ENCODE results near the gene BCL11B.

- peak; percentile 57 for TF ChIP-seq CTCF (IDR thresholded peaks at IDR 0.05; ENCODE audit: low read depth, low read length, missing input control)
- peak; percentile 38 to 65 for TF ChIP-seq RAD21 (IDR thresholded peaks at IDR 0.05)
- no peak for TF ChIP-seq ATF3 (IDR thresholded peaks at IDR 0.05)
- no peak for TF ChIP-seq REST (IDR thresholded peaks at IDR 0.05)
- no peak for TF ChIP-seq SP1 (IDR thresholded peaks at IDR 0.05)
- TF ChIP-seq EGR1 (IDR thresholded peaks at IDR 0.05; ENCODE audit: low read depth in 2 of 2): no peak
- TF ChIP-seq YY1 (IDR thresholded peaks at IDR 0.05): no peak
- TF ChIP-seq, protein P1, sequence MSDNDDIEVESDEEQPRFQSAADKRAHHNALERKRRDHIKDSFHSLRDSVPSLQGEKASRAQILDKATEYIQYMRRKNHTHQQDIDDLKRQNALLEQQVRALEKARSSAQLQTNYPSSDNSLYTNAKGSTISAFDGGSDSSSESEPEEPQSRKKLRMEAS (IDR thresholded peaks at IDR 0.05): no peak
- no peak for TF ChIP-seq HNF4A (conservative IDR thresholded peaks at IDR 0.05)
- no peak for TF ChIP-seq RXRA (IDR thresholded peaks at IDR 0.05)
- no peak for TF ChIP-seq JUND (IDR thresholded peaks at IDR 0.05)
- no peak for TF ChIP-seq NR2F2 (IDR thresholded peaks at IDR 0.05)
Observed at GRCh38 chr14:99320105-99320572, 48.1 kb upstream of the BCL11B start.

Measured in liver (tissue), 3 donors.